DND-41 (cell line): ENCODE measurements around the gene GSG1L.

Source experiments
- ATAC-seq: fragments of 200-7000 bp; cut with Tn5 transposase; 3 replicates; pipeline ENCODE4 v1.9.1; 2021; ENCODE audit warnings: low read depth; ENCODE audit not compliant: insufficient read depth
- DNase-seq: peaks from one replicate; pipeline ENCODE4 v3.0.0-alpha.2; 2020
- H2AFZ ChIP-seq: 2 replicates; pipeline ENCODE4 v1.6.0; 2012; ENCODE audit warnings: low read depth, low read length
- H3K27ac ChIP-seq: 2 replicates; pipeline ENCODE4 v1.5.1; 2012; ENCODE audit warnings: low read length, inconsistent platforms
- H3K27me3 ChIP-seq: fragments of 200-600 bp; sonication (generic); 2 replicates; pipeline ENCODE4 v1.6.0; 2012; ENCODE audit warnings: low read length, mild to moderate bottlenecking, inconsistent platforms; ENCODE audit not compliant: insufficient read depth, poor library complexity
- H3K36me3 ChIP-seq: 2 replicates; pipeline ENCODE4 v1.5.1; 2012; ENCODE audit warnings: low read length, inconsistent platforms; ENCODE audit not compliant: insufficient read depth
- H3K4me1 ChIP-seq: 2 replicates; pipeline ENCODE4 v1.5.1; 2012; ENCODE audit warnings: mild to moderate bottlenecking, low read length; ENCODE audit not compliant: insufficient read depth
- H3K4me2 ChIP-seq: 2 replicates; pipeline ENCODE4 v1.6.0; 2012; ENCODE audit warnings: mild to moderate bottlenecking, moderate library complexity, low read length, inconsistent platforms; ENCODE audit not compliant: insufficient read depth
- H3K4me3 ChIP-seq, 2 experiments: fragments of 200-600 bp in 1 of 2; shearing (Covaris generic) in 1 of 2; 2 replicates each; pipeline ENCODE4 v1.5.1; 2012 to 2016; ENCODE audit warnings: inconsistent platforms in 2 of 2, low read length in 2 of 2, mild to moderate bottlenecking in 2 of 2, low read depth in 1 of 2, moderate library complexity in 1 of 2
- H3K79me2 ChIP-seq: 2 replicates; pipeline ENCODE4 v1.6.0; 2012; ENCODE audit warnings: low read length, inconsistent platforms; ENCODE audit not compliant: insufficient read depth
- H3K9ac ChIP-seq: 2 replicates; pipeline ENCODE4 v1.6.0; 2012; ENCODE audit warnings: low read depth, mild to moderate bottlenecking, inconsistent platforms, low read length, moderate library complexity
- H3K9me3 ChIP-seq: 2 replicates; pipeline ENCODE4 v1.5.1; 2012; ENCODE audit warnings: low read length, moderate library complexity, mild to moderate bottlenecking, inconsistent platforms; ENCODE audit not compliant: insufficient read depth, severe bottlenecking
- H4K20me1 ChIP-seq: 2 replicates; pipeline ENCODE4 v1.6.0; 2012; ENCODE audit warnings: low read length; ENCODE audit not compliant: insufficient read depth
- EZH2 ChIP-seq: IDR thresholded peaks from 3 replicates; pipeline ENCODE4 v1.6.1; 2012; ENCODE audit warnings: borderline replicate concordance, low read depth, mild to moderate bottlenecking, moderate library complexity, low read length, inconsistent platforms; ENCODE audit not compliant: severe bottlenecking
- TF ChIP-seq, protein P1 (sequence below): IDR thresholded peaks from 2 replicates; pipeline ENCODE4 v1.5.1; 2012; ENCODE audit warnings: borderline replicate concordance, low read length, moderate library complexity, mild to moderate bottlenecking; ENCODE audit not compliant: poor library complexity, severe bottlenecking; ENCODE audit errors: extremely low read depth

The GSG1L gene

GRCh38 chr16:27973678-27974077 lies 89.8 kb downstream of the GSG1L start:
- ATAC-seq (no peak), DNase-seq (no peak)
- H3K9ac ChIP-seq, result no peak overlapping the region
- no peak overlapping the region for H3K4me3 ChIP-seq
- H3K27me3 ChIP-seq, result no peaks in the 10 kb centered on the region
- no peaks in the 10 kb centered on the region for H3K4me1 ChIP-seq
- TF ChIP-seq, protein P1, sequence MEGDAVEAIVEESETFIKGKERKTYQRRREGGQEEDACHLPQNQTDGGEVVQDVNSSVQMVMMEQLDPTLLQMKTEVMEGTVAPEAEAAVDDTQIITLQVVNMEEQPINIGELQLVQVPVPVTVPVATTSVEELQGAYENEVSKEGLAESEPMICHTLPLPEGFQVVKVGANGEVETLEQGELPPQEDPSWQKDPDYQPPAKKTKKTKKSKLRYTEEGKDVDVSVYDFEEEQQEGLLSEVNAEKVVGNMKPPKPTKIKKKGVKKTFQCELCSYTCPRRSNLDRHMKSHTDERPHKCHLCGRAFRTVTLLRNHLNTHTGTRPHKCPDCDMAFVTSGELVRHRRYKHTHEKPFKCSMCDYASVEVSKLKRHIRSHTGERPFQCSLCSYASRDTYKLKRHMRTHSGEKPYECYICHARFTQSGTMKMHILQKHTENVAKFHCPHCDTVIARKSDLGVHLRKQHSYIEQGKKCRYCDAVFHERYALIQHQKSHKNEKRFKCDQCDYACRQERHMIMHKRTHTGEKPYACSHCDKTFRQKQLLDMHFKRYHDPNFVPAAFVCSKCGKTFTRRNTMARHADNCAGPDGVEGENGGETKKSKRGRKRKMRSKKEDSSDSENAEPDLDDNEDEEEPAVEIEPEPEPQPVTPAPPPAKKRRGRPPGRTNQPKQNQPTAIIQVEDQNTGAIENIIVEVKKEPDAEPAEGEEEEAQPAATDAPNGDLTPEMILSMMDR, result peak; percentile 26
- TF ChIP-seq EZH2, result no peak
- H3K4me2 ChIP-seq, result no peak overlapping the region
- no peaks in the 10 kb centered on the region for H4K20me1 ChIP-seq
- H3K79me2 ChIP-seq, result no peaks in the 10 kb centered on the region
- H2AFZ ChIP-seq, result no peak overlapping the region
- no peaks in the 10 kb centered on the region for H3K9me3 ChIP-seq
- no peak overlapping the region for H3K27ac ChIP-seq
- no peaks in the 10 kb centered on the region for H3K36me3 ChIP-seq

GRCh38 chr16:27972500-27972899 lies 91.0 kb downstream of the GSG1L start:
- DNase-seq (peak; percentile 24), ATAC-seq (no peak; the same call in 2 of the 3 replicates)
- Histone ChIP-seq H4K20me1 (no peaks in the 10 kb centered on the region), H3K4me1 (no peaks in the 10 kb centered on the region), H2AFZ (no peak overlapping the region), H3K9ac (no peak overlapping the region), H3K4me3 (no peak overlapping the region), H3K9me3 (no peaks in the 10 kb centered on the region), H3K79me2 (no peaks in the 10 kb centered on the region), H3K4me2 (no peak overlapping the region), H3K36me3 (no peaks in the 10 kb centered on the region), H3K27me3 (no peaks in the 10 kb centered on the region), H3K27ac (no peak overlapping the region)
- TF ChIP-seq, protein P1, result peak; percentile 63
- no peak for TF ChIP-seq EZH2

DNA sequence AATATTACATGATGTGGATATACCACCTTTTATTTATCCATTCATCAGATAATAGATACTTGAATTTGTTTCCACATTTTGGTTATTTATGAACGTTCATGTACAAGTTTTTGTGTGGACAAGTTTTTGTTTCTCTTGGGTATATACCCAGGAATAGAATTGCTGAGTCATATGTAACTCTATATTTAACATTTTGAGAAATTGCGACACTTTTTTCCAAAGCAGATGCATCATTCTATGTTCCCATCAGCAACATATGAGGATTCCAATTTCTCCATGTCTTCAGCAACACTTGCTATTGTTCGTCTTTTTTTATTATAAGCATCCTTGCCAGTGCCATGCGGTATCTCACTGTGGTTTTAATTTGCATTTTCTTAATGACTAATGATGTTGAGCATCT lies 93.9 kb downstream of the GSG1L start:
- no peak overlapping the region for H2AFZ ChIP-seq
- no peaks in the 10 kb centered on the region for H3K79me2 ChIP-seq
- H3K9ac ChIP-seq, result no peak overlapping the region
- H4K20me1 ChIP-seq, result no peaks in the 10 kb centered on the region
- no peak overlapping the region for H3K27ac ChIP-seq
- TF ChIP-seq EZH2, result no peak
- TF ChIP-seq, protein P1, result no peak
- no peaks in the 10 kb centered on the region for H3K9me3 ChIP-seq
- H3K4me1 ChIP-seq, result no peaks in the 10 kb centered on the region
- H3K4me2 ChIP-seq, result no peak overlapping the region
- H3K4me3 ChIP-seq, result no peak overlapping the region
- peaks cover 7% of the 10 kb centered on the region for H3K27me3 ChIP-seq
- DNase-seq, result no peak
- no peaks in the 10 kb centered on the region for H3K36me3 ChIP-seq
- ATAC-seq, result no peak

GRCh38 chr16:27967169-27967568 lies 96.3 kb downstream of the GSG1L start:
- Histone ChIP-seq H2AFZ (no peak overlapping the region), H3K79me2 (no peaks in the 10 kb centered on the region), H3K9me3 (no peaks in the 10 kb centered on the region), H3K36me3 (no peaks in the 10 kb centered on the region), H3K27me3 (peaks cover 7% of the 10 kb centered on the region), H3K27ac (no peak overlapping the region), H4K20me1 (no peaks in the 10 kb centered on the region), H3K4me2 (no peak overlapping the region), H3K4me3 (no peak overlapping the region), H3K9ac (no peak overlapping the region), H3K4me1 (no peaks in the 10 kb centered on the region)
- ATAC-seq, result no peak
- no peak for DNase-seq
- TF ChIP-seq, protein P1, result no peak
- no peak for TF ChIP-seq EZH2
